DOHH2 (cell line): ENCODE data around the gene GALNT14.

ENCODE experiments used
- H3F3A ChIP-seq: fragments of 200-600 bp; sonication (generic), shearing (Covaris generic); 2 replicates; pipeline ENCODE4 v1.6.0; 2016; ENCODE audit warnings: antibody characterized with exemption, mild to moderate bottlenecking; ENCODE audit not compliant: control insufficient read depth, insufficient read depth
- H3K27ac ChIP-seq: fragments of 200-600 bp; sonication (generic); 2 replicates; pipeline ENCODE4 v1.5.1; 2014; ENCODE audit warnings: low read depth, mild to moderate bottlenecking, low read length, moderate library complexity
- H3K27me3 ChIP-seq: fragments of 200-600 bp; sonication (generic); 2 replicates; pipeline ENCODE4 v1.6.1; 2014; ENCODE audit warnings: mild to moderate bottlenecking, low read length, mixed read lengths; ENCODE audit not compliant: control insufficient read depth
- H3K36me3 ChIP-seq: fragments of 200-600 bp; sonication (generic); 2 replicates; pipeline ENCODE4 v1.6.1; 2014; ENCODE audit warnings: mild to moderate bottlenecking, low read length, moderate library complexity, mixed read lengths; ENCODE audit not compliant: control insufficient read depth
- H3K4me1 ChIP-seq: fragments of 200-600 bp; sonication (generic); 2 replicates; pipeline ENCODE4 v1.6.1; 2014; ENCODE audit warnings: mild to moderate bottlenecking, low read length, mixed read lengths; ENCODE audit not compliant: control insufficient read depth
- H3K4me2 ChIP-seq: fragments of 200-600 bp; sonication (generic); 2 replicates; pipeline ENCODE4 v1.6.0; 2014; ENCODE audit warnings: mild to moderate bottlenecking, low read length, moderate library complexity
- H3K4me3 ChIP-seq: fragments of 200-600 bp; sonication (generic); 2 replicates; pipeline ENCODE4 v1.5.1; 2014; ENCODE audit warnings: mild to moderate bottlenecking, low read length, mixed read lengths
- H3K79me2 ChIP-seq: fragments of 200-600 bp; sonication (generic); 2 replicates; pipeline ENCODE4 v1.6.1; 2014; ENCODE audit warnings: mild to moderate bottlenecking, low read length, mixed read lengths; ENCODE audit not compliant: control insufficient read depth
- H3K9me2 ChIP-seq: fragments of 200-600 bp; sonication (generic); replicated peaks from 2 replicates; pipeline ENCODE4 v1.6.1; 2014; ENCODE audit warnings: mild to moderate bottlenecking, low read length, mixed read lengths; ENCODE audit not compliant: control insufficient read depth
- H3K9me3 ChIP-seq: fragments of 200-600 bp; sonication (generic); 2 replicates; pipeline ENCODE4 v1.6.1; 2014; ENCODE audit warnings: antibody characterized with exemption, low read length, mixed read lengths; ENCODE audit not compliant: control insufficient read depth, insufficient read depth
- H4K20me1 ChIP-seq: fragments of 200-600 bp; sonication (generic); 2 replicates; pipeline ENCODE4 v1.6.0; 2014; ENCODE audit warnings: low read depth, mild to moderate bottlenecking, antibody characterized with exemption, low read length, moderate library complexity; ENCODE audit not compliant: control insufficient read depth, insufficient read depth
- CTCF ChIP-seq: fragments of 200-600 bp; sonication (generic); IDR thresholded peaks from one replicate; pipeline ENCODE4 v1.5.1; 2014; ENCODE audit warnings: antibody characterized with exemption, mild to moderate bottlenecking, low read depth, low read length; ENCODE audit not compliant: poor library complexity, severe bottlenecking
- EZH2phosphoT487 ChIP-seq: fragments of 200-600 bp; sonication (generic); IDR thresholded peaks from 2 replicates; pipeline ENCODE4 v1.6.1; 2017; ENCODE audit warnings: borderline replicate concordance, mild to moderate bottlenecking, antibody characterized with exemption, low read length, moderate library complexity, mixed read lengths

GALNT14 gene

GRCh38 chr2:30938196-30938595 is 200.0 kb downstream of the GALNT14 start:
- Histone ChIP-seq H3K9me3 (no peaks in the 10 kb centered on the region), H3K36me3 (no peaks in the 10 kb centered on the region), H3K4me1 (no peaks in the 10 kb centered on the region), H3K79me2 (no peaks in the 10 kb centered on the region), H3K27ac (no peak overlapping the region), H3K4me2 (no peak overlapping the region), H3F3A (no peaks in the 10 kb centered on the region), H3K4me3 (no peak overlapping the region), H3K9me2 (no peaks in the 10 kb centered on the region), H3K27me3 (no peaks in the 10 kb centered on the region), H4K20me1 (no peaks in the 10 kb centered on the region)
- no peak for TF ChIP-seq EZH2phosphoT487
- TF ChIP-seq CTCF = no peak

DNA sequence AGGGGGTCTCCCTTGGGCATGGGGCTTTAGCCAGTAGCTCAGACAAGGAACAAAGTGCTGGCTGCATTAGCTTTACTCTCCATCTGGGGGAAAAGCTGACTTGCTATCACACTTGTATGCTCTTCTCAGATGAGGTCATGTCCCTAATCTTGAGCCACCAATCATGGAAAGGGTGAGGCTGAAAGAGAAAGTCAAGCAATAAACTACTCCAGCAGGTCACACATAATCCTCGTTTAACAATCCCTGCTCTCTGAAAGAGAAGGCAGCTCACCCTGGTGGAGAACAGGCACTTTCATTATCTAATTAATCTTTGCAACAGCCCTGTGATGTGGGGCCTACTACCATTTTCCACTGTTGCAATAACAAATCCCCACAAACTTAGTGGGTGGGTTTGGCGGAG is 201.3 kb downstream of the GALNT14 start:
- no peaks in the 10 kb centered on the region for H3K9me2 ChIP-seq
- H4K20me1 ChIP-seq = no peaks in the 10 kb centered on the region
- H3F3A ChIP-seq = no peaks in the 10 kb centered on the region
- H3K36me3 ChIP-seq = no peaks in the 10 kb centered on the region
- no peak overlapping the region for H3K27ac ChIP-seq
- no peaks in the 10 kb centered on the region for H3K9me3 ChIP-seq
- H3K79me2 ChIP-seq = no peaks in the 10 kb centered on the region
- H3K4me1 ChIP-seq = no peaks in the 10 kb centered on the region
- H3K27me3 ChIP-seq = no peaks in the 10 kb centered on the region
- no peak for TF ChIP-seq EZH2phosphoT487
- no peak for TF ChIP-seq CTCF
- no peak overlapping the region for H3K4me3 ChIP-seq
- no peak overlapping the region for H3K4me2 ChIP-seq

- Histone ChIP-seq H3F3A (no peaks in the 10 kb centered on the region), H3K4me2 (no peak overlapping the region), H3K9me2 (no peaks in the 10 kb centered on the region), H3K9me3 (no peaks in the 10 kb centered on the region), H4K20me1 (no peaks in the 10 kb centered on the region), H3K27me3 (no peaks in the 10 kb centered on the region), H3K27ac (no peak overlapping the region), H3K4me3 (no peak overlapping the region), H3K79me2 (no peaks in the 10 kb centered on the region), H3K4me1 (no peaks in the 10 kb centered on the region), H3K36me3 (no peaks in the 10 kb centered on the region)
- TF ChIP-seq CTCF = no peak
- no peak for TF ChIP-seq EZH2phosphoT487
Observed at GRCh38 chr2:30935795-30936194, 202.4 kb downstream of the GALNT14 start.

DNA sequence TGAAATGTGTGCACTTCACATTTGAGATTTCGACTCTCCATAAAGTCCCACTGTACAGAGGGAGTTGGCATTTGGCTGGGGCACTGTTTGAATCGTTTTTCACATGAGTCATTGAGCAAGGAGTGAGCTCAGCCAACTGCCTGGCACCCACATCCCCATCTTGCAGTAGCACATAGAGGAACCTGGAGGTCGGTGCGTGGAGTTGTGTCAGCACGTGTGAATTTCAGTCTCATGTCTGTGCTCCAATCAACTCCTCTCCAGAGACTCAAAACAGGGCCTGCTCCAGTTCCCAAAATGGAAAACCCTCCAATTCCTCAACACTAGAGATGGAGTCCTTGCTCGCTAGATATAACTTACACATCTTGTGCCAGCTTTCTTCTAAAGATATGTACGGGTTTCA is 204.2 kb downstream of the GALNT14 start:
- no peaks in the 10 kb centered on the region for H4K20me1 ChIP-seq
- H3K27ac ChIP-seq = no peak overlapping the region
- no peak overlapping the region for H3K4me2 ChIP-seq
- H3K27me3 ChIP-seq = no peaks in the 10 kb centered on the region
- TF ChIP-seq EZH2phosphoT487 = no peak
- TF ChIP-seq CTCF = no peak
- H3K4me1 ChIP-seq = no peaks in the 10 kb centered on the region
- no peaks in the 10 kb centered on the region for H3K9me2 ChIP-seq
- no peak overlapping the region for H3K4me3 ChIP-seq
- H3K36me3 ChIP-seq = no peaks in the 10 kb centered on the region
- H3F3A ChIP-seq = no peaks in the 10 kb centered on the region
- no peaks in the 10 kb centered on the region for H3K79me2 ChIP-seq
- no peaks in the 10 kb centered on the region for H3K9me3 ChIP-seq
